Gastrocnemius medialis (tissue), 4 donors: Measurements from ENCODE around the gene LRP1.

Experiments used
- CTCF ChIP-seq, 5 experiments: fragments of 450-650 bp in 3 of 5; fragments of 200-600 bp in 2 of 5; sonication (generic) in 2 of 5; IDR thresholded peaks in 4 of 5; conservative IDR thresholded peaks in 1 of 5; 1 replicate in 4 of 5; 2 replicates in 1 of 5; pipeline ENCODE4 v1.5.1; 2016 to 2019; ENCODE audit warnings: antibody characterized with exemption in 5 of 5, mild to moderate bottlenecking in 3 of 5, moderate library complexity in 3 of 5
- POLR2A ChIP-seq, 2 donors: fragments of 450-650 bp; IDR thresholded peaks; one replicate each; pipeline ENCODE4 v1.6.1; 2017; ENCODE audit warnings: antibody characterized with exemption in 2 of 2, mild to moderate bottlenecking in 2 of 2, moderate library complexity in 2 of 2

DNA sequence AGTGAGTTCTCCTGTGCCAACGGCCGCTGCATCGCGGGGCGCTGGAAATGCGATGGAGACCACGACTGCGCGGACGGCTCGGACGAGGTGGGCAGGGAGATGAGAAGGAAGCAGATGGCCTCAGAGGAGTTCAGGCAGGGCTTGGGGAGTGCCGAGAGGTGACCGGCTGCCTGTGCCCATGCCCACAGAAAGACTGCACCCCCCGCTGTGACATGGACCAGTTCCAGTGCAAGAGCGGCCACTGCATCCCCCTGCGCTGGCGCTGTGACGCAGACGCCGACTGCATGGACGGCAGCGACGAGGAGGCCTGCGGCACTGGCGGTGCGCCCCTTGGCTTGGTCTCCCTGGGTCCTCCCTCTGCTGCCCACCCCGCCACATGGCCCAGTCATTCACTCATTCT, 74.9 kb downstream of the LRP1 start:
- TF ChIP-seq POLR2A (IDR thresholded peaks at IDR 0.05) (no peak), CTCF (IDR thresholded peaks at IDR 0.05 in 4 of 5, conservative IDR thresholded peaks at IDR 0.05 in 1 of 5) (no peak)
